Lung (tissue), 12 donors: ENCODE data around the gene PTPRN2. TPM values are rescaled to one million over a fixed set of nuclear protein-coding genes. Genes with fewer than 3 reads are reported as not detected.

Experiments used
- ATAC-seq: fragments of 200-7000 bp; cut with Tn5 transposase; one replicate; pipeline ENCODE4 v1.9.1; 2020; ENCODE audit warnings: moderate number of reproducible peaks; ENCODE audit not compliant: insufficient read depth, low FRiP score
- DNase-seq, 3 donors: peaks; one replicate each; pipeline ENCODE4 v3.0.0-alpha.2; 2013 to 2017
- H3K27ac ChIP-seq, 2 donors: one replicate each; pipeline ENCODE4 v1.5.1; 2013; ENCODE audit warnings: mild to moderate bottlenecking in 2 of 2, moderate library complexity in 2 of 2, control low read depth in 1 of 2, inconsistent platforms in 1 of 2, low read depth in 1 of 2, low read length in 1 of 2
- H3K27me3 ChIP-seq, 3 donors: one replicate each; pipeline ENCODE4 v1.5.1; 2013; ENCODE audit warnings: low read length in 2 of 3; ENCODE audit not compliant: control insufficient read depth in 3 of 3, insufficient read depth in 3 of 3
- H3K36me3 ChIP-seq, 4 donors: one replicate each; pipeline ENCODE4 v1.5.1; 2013; ENCODE audit warnings: low read length in 4 of 4, mild to moderate bottlenecking in 1 of 4, moderate library complexity in 1 of 4; ENCODE audit not compliant: control insufficient read depth in 4 of 4, insufficient read depth in 4 of 4
- H3K4me1 ChIP-seq, 5 donors: one replicate each; pipeline ENCODE4 v1.5.1; 2013; ENCODE audit warnings: low read length in 5 of 5, mild to moderate bottlenecking in 2 of 5, moderate library complexity in 1 of 5; ENCODE audit not compliant: control insufficient read depth in 5 of 5, insufficient read depth in 5 of 5
- H3K4me3 ChIP-seq: one replicate; pipeline ENCODE4 v1.5.1; 2013; ENCODE audit warnings: mild to moderate bottlenecking, control low read depth, moderate library complexity
- H3K9ac ChIP-seq, 2 donors: one replicate each; pipeline ENCODE4 v1.5.1; 2013; ENCODE audit warnings: low read length in 2 of 2, control low read depth in 1 of 2; ENCODE audit not compliant: insufficient read depth in 1 of 2
- H3K9me3 ChIP-seq, 4 donors: one replicate each; pipeline ENCODE4 v1.5.1; 2013; ENCODE audit warnings: low read length in 3 of 4, mild to moderate bottlenecking in 1 of 4, moderate library complexity in 1 of 4; ENCODE audit not compliant: control insufficient read depth in 4 of 4, insufficient read depth in 3 of 4
- WGBS, 2 donors: extraction: QIAGEN DNeasy Blood & Tissue Kit; methylation state at CpG; one replicate each; pipeline ENCODE4 v1.1.7; 2013; 5-methylcytosine and 5-hydroxymethylcytosine counted together
- polyA plus RNA-seq, 2 donors: library from polyadenylated mRNA; stranded (reverse); fragments of 200-250 nt; gene quantifications; one replicate each; pipeline ENCODE4 v1.2.1, GENCODE V29; 2013
- total RNA-seq, 2 donors: library from RNA; depleted of rRNA in 1 of 2; stranded (reverse); fragments of >200 nt in 1 of 2; gene quantifications; one replicate each; pipeline ENCODE4 v1.2.1, GENCODE V29; 2014 to 2021
- TF ChIP-seq, protein P1 (sequence below): IDR thresholded peaks from 2 replicates; pipeline ENCODE4 v1.5.1; 2012; ENCODE audit warnings: mild to moderate bottlenecking; ENCODE audit errors: control extremely low read depth, extremely low read depth
- donor health status: control.
- donor health status: control.
- donor health status: Bipolar disorder and iron deficiency.
- donor health status: healthy.
- donor health status: DM: yes; HTN: yes; CAD: no.

The PTPRN2 gene
- total and polyA plus RNA-seq, 4 donors = 2.1 to 7.4 (median 4.4) TPM

DNA sequence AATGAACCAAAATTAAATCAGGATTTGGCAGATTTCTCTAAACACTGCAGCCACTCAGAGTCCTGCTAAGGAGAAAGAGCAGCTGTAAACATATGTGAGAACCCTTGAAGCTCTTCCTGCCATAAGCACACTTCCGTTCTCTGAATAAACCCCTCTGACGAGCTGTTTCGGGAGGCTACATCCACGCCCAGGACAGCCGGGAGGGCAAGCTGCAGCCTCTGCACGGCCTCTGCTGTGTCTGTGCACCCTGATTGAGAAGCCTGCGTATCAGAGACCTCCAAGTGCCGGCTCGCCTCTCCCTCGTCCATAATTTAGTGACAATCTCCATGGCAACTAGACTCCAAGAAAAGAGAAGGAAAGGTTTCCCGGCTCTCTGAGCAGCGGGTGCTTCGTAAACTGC lies 114.4 kb downstream of the PTPRN2 start:
- no peaks in the 10 kb centered on the region for H3K27me3 ChIP-seq
- peaks cover 0 to 35% (median 9%) of the 10 kb centered on the region in 5 donors for H3K4me1 ChIP-seq
- H3K9me3 ChIP-seq = no peaks in the 10 kb centered on the region
- H3K9ac ChIP-seq = no peak overlapping the region
- H3K4me3 ChIP-seq = no peak overlapping the region
- H3K36me3 ChIP-seq = no peaks in the 10 kb centered on the region
- ATAC-seq (no peak), DNase-seq (peak; percentile 92 to 97 (median 96))
- H3K27ac ChIP-seq = no peak overlapping the region
- WGBS, 2 donors = 16 to 23% methylated on average over 13 of the region's 13 CpGs
- TF ChIP-seq, protein P1, sequence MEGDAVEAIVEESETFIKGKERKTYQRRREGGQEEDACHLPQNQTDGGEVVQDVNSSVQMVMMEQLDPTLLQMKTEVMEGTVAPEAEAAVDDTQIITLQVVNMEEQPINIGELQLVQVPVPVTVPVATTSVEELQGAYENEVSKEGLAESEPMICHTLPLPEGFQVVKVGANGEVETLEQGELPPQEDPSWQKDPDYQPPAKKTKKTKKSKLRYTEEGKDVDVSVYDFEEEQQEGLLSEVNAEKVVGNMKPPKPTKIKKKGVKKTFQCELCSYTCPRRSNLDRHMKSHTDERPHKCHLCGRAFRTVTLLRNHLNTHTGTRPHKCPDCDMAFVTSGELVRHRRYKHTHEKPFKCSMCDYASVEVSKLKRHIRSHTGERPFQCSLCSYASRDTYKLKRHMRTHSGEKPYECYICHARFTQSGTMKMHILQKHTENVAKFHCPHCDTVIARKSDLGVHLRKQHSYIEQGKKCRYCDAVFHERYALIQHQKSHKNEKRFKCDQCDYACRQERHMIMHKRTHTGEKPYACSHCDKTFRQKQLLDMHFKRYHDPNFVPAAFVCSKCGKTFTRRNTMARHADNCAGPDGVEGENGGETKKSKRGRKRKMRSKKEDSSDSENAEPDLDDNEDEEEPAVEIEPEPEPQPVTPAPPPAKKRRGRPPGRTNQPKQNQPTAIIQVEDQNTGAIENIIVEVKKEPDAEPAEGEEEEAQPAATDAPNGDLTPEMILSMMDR = no peak

DNA sequence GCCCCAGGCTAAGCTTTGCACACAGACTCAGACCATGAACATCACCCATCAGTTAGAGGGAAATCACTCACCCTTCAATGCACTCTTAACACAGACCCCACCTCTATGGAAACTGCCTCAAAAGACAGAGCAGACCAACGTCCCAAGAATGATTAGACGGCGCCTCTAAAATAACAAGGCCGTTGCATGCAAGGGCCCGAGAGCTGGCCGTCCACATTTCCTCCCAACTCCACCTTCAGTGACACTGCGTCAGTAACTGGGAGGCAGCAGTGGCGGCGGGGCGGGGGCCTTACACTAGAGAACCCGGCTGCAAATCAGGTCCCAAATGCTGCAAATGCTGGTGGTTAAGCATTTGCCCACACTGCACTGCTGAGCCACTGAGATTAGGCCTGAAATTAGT lies 115.0 kb downstream of the PTPRN2 start:
- H3K27ac ChIP-seq = no peak overlapping the region
- no peaks in the 10 kb centered on the region for H3K36me3 ChIP-seq
- no peak for ATAC-seq
- DNase-seq = peak in 1 of 3 donors; percentile 32
- TF ChIP-seq, protein P1 = no peak
- no peak overlapping the region for H3K9ac ChIP-seq
- no peaks in the 10 kb centered on the region for H3K27me3 ChIP-seq
- 72 to 78% methylated on average over 11 of the region's 11 CpGs for WGBS, 2 donors
- H3K9me3 ChIP-seq = no peaks in the 10 kb centered on the region
- no peak overlapping the region for H3K4me3 ChIP-seq
- peaks cover 0 to 39% (median 9%) of the 10 kb centered on the region in 5 donors for H3K4me1 ChIP-seq

DNA sequence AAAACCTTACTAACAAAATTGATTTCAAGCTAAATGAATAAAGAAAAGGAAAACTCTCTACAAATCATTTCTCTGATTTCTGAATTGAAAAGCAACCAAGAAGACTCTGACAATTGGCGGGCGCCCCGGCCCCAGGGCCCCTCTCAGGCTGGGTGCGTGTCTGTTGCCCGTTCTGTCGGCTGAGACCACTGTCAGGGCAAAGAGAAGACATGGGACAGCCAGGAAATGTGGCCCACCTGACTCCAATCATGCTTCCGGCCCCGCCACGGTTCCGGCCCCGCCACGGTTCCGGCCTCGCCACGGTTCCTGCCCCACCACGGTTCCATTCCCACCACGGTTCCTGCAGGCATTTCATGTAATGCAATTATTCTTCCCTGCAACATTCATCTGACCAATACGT lies 115.9 kb downstream of the PTPRN2 start:
- TF ChIP-seq, protein P1 = no peak
- 96% methylated on average over 18 of the region's 18 CpGs for WGBS, 2 donors

GRCh38 chr7:158470336-158470735 lies 117.3 kb downstream of the PTPRN2 start:
- TF ChIP-seq, protein P1 = no peak
- Histone ChIP-seq H3K9me3 (no peaks in the 10 kb centered on the region), H3K27me3 (no peaks in the 10 kb centered on the region), H3K4me3 (no peak overlapping the region), H3K9ac (no peak overlapping the region), H3K4me1 (peaks cover 0 to 36% (median 9%) of the 10 kb centered on the region in 5 donors), H3K27ac (no peak overlapping the region), H3K36me3 (no peaks in the 10 kb centered on the region)
- DNase-seq (no peak), ATAC-seq (no peak)
- WGBS, 2 donors = 70 to 72% methylated on average over 16 of the region's 16 CpGs

More for the DNA sequence above, 115.9 kb downstream of the PTPRN2 start:
- H3K4me3 ChIP-seq = no peak overlapping the region
- no peaks in the 10 kb centered on the region for H3K27me3 ChIP-seq
- no peak overlapping the region for H3K9ac ChIP-seq
- H3K9me3 ChIP-seq = no peaks in the 10 kb centered on the region
- no peak for ATAC-seq
- peaks cover 0 to 41% (median 9%) of the 10 kb centered on the region in 5 donors for H3K4me1 ChIP-seq
- DNase-seq = no peak
- H3K27ac ChIP-seq = no peak overlapping the region
- no peaks in the 10 kb centered on the region for H3K36me3 ChIP-seq
